ENCODE results near the gene NPY5R.

The NPY5R gene

DNA sequence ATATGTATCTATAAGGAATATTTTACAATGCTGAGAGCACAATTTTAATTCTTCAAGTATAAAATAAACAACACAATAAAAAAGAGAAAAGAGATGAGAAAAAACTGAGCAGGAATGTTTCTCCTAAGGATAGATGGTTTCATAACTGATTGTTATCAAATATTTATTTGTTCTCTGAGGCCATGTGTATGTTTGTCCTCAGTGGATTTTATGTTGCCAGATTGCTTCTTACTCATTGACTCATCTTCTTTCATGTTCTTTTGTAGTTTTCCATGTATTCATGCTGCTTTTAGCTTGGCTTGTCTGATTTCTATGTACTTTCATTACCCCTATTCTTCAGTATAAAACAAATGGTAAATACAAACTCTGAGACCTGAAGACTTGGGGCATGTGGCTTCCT lies 41.2 kb downstream of the NPY5R start:
- DNase-seq (ENCODE audit: low read depth in 2 of 2) = no peak

DNA sequence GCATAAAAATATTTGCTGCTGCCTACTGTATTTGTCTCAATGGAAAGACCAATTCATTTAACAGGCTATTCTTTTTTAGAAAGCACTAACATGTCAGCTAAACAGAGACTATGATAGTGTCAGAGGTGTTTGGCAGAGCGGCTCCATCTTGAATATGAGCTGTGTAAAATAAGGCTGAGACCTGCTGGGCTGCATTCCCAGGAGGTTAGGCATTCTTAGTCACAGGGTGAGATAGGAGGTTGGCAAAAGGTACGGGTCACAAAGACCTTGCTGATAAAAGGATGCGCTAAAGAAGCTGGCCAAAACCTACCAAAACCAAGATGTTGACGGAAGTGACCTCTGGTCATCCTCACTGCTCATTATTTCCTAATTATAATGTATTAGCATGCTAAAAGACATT lies 41.8 kb downstream of the NPY5R start:
- no peak for DNase-seq (ENCODE audit: low read depth in 2 of 2)

GRCh38 chr4:163391756-163392155 lies 48.1 kb downstream of the NPY5R start:
- no peak for DNase-seq (ENCODE audit: low read depth in 2 of 2)

DNA sequence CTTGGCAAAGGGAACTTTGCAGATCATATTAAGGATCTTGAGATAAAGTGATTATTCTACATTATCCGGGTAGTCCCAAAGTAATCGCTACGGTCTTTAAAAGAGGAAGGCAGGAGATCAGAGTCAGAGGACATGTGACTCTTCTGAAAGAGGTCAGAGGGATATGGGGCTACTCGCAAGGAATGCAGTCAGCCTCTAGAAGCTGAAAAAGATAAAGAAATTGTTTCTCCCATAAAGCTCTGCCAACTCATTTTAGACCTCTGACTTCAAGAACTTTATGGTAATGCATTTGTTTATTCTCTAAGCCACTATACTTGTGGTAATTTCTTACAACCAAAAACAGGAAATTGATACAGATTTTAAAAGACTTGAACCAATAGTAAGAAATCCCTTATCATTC lies 48.6 kb downstream of the NPY5R start:
- no peak for DNase-seq (ENCODE audit: low read depth in 2 of 2)

DNA sequence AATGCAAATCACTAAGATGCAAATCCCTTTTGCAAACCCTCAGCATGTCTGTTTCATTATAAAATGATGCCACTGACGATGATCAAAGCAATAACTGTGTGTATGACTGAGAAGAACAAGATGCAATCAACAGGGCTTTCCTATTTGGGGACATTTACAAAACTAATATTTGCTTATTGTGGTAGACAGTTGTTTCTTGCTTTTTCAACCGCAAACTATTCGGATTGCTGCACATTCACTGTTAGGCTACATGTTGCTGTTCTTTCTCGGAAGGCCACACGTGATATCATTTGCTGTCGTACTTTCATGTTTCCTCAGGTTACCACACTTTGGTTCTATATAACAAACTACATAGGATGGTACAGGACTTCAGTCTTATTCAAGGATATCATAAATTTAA lies 49.8 kb downstream of the NPY5R start:
- no peak for DNase-seq (ENCODE audit: low read depth in 2 of 2)

- DNase-seq (ENCODE audit: low read depth in 2 of 2) = no peak
Measured at GRCh38 chr4:163395055-163395454, 51.4 kb downstream of the NPY5R start.

GRCh38 chr4:163395758-163396157 lies 52.1 kb downstream of the NPY5R start:
- no peak for DNase-seq (ENCODE audit: low read depth in 2 of 2)

GRCh38 chr4:163398238-163398637 lies 54.5 kb downstream of the NPY5R start:
- DNase-seq (ENCODE audit: low read depth in 2 of 2) = no peak

DNA sequence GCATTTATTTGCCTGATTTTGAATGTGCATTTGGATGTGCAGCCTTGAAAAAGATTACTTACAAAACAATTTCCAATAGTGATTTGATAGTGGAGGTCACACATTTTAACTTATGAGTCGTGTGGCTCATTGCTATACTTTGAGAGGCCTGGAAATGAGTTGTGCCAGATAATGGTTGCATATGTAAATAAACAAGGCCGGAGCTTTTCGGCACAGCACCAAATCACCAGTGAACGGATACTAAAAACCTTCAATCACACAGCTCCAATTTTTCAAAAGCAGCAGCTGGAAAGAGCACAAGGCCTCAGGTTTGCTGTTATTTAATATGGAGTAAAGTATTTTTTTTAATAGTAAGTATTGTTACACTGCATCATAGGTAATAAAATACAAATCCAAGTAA lies 57.2 kb downstream of the NPY5R start:
- no peak for DNase-seq (ENCODE audit: low read depth in 2 of 2)
